GM18951 (cell line): ENCODE data around the gene COQ4.
A peak's percentile ranks its signal among the peaks of the same experiment; 100 is the strongest.

Source experiments
- POLR2A ChIP-seq: IDR thresholded peaks from 4 replicates; pipeline ENCODE4 v1.6.1; 2011; ENCODE audit warnings: mild to moderate bottlenecking; ENCODE audit not compliant: insufficient read length, insufficient read depth; ENCODE audit errors: extremely low read depth
- in situ Hi-C: fragments of 300-500 bp; cut with MboI; formaldehyde crosslinking; loops from one replicate; pipeline ENCODE4 v1.12.0; 2022; ENCODE audit warnings: low sequenced_read_pairs, mixed read lengths, inconsistent platforms; ENCODE audit not compliant: unreplicated experiment

The COQ4 gene

DNA sequence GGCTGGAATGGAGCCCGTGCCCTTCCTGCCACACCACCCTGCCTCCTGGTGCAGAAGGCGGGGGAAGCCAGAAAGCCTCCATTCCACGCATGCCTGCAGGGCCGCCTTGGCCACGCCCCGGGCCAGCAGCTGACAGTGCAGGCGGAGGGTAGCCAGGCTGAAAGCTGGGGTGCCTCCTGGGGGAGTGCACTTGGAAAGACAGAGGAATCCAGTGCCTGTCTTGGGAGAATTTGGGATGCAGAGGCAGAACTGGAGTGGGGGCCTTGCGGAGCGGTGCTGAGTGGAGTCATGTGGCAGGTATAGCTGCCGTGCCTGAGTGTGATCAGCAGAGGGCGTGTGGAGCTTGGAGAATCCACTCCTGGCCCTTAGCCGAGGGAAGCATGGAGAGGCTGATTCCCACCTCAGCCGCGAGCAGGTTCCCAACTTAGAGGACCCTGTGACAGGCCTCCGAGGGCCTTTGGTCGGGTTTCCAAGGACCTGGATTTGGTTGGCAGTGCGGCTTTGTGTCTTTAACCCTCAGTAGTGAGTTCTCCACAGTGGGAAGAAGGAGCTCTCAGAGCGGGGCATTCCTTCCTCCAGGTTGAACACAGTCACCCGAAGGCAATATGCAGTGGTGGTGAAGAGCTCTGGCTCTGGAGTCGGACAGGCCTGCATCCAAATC, 39.5 kb downstream of the COQ4 start:
- in situ Hi-C loops = no loop called here

DNA sequence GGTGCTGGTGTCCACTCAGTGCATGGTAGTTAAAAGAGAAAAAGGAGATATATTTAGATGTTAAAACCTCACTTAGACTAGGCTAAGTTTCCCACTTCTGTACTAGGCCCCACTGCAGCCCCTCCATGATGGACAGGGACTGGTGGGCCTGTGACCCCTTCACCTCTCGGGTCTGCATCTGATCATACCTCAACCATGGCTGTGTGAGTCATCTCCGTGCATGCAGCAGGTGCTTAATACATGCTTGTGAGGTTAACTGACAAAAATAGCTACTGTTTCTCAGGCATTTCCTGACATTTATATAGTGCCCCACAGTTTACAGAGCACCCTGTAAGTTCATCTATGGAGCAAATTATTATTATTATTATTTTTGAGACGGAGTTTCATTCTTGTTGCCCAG, 40.1 kb downstream of the COQ4 start:
- no peak for TF ChIP-seq POLR2A
- in situ Hi-C loops = no loop called here

More for the DNA sequence above, 39.5 kb downstream of the COQ4 start:
- TF ChIP-seq POLR2A = peak; percentile 24

DNA sequence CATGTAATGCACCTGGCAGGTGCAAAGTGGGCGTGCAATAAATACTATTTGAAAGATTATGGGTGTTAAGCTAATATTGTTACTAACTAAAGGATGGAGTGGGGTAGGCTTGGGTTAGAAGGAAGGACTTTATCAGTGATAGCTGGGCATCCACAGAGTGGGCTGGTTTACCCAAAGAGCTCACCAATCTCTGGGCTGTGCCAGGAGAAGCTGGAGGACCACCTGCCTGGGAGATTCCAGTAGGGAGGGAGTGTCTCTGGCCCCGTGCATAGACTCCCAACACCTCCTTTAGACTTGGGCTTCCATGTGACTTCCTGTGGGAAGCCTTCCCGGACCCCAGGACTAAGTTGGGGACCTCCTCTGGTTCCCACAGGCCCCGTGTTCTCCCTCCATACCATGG, 42.9 kb downstream of the COQ4 start:
- in situ Hi-C loops = no loop called here
- TF ChIP-seq POLR2A = no peak

DNA sequence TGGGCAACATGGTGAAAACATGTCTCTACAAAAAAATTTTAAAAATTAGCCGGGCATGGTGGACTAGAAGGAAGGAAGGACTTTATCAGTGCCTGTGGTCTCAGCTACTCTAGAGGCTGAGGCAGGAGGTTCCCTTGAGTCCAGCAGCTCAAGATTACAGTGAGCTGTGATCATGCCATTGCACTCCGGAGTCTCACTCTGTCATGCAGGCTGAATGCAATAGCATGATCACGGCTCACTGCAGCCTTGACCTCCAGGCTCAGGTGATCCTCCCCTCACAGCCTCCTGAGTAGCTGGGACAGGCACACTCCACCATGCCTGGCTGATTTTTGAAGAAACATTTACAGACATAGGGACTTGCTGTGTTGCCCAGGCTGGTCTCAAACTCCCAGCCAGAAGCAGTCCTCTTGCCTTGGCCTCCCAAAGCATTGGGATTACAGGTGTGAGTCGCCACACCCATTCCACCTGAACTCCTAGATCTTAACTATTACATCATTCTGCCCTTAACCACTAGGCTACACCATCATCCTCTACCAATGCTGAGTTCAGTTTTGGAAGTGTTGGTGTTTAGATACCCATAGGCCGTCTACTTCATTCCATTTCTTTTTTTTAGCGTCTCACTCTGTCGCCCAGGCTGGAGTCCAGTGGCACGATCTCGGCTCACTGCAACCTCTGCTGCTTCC, 46.5 kb downstream of the COQ4 start:
- no peak for TF ChIP-seq POLR2A
- in situ Hi-C loops = no loop called here

DNA sequence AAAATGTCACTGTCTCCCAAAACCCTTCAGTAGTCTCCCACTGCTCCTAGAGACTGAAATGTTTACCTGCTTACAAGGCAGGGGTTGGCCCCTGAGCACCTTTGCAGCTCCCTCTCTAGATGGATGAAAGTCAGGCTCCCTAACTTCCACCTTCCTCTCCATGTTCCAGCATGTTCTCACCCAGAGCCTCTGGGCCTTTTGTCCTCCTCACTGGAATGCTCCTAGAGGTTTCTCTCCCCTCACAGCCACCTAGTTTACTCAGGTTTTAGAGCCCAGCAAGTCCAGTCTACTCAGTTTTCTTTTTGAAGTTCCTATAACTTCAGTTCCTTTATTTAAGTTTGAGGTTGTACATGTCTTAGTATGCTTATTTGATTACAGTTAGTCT, 47.7 kb downstream of the COQ4 start:
- in situ Hi-C loops = no loop called here
- no peak for TF ChIP-seq POLR2A

DNA sequence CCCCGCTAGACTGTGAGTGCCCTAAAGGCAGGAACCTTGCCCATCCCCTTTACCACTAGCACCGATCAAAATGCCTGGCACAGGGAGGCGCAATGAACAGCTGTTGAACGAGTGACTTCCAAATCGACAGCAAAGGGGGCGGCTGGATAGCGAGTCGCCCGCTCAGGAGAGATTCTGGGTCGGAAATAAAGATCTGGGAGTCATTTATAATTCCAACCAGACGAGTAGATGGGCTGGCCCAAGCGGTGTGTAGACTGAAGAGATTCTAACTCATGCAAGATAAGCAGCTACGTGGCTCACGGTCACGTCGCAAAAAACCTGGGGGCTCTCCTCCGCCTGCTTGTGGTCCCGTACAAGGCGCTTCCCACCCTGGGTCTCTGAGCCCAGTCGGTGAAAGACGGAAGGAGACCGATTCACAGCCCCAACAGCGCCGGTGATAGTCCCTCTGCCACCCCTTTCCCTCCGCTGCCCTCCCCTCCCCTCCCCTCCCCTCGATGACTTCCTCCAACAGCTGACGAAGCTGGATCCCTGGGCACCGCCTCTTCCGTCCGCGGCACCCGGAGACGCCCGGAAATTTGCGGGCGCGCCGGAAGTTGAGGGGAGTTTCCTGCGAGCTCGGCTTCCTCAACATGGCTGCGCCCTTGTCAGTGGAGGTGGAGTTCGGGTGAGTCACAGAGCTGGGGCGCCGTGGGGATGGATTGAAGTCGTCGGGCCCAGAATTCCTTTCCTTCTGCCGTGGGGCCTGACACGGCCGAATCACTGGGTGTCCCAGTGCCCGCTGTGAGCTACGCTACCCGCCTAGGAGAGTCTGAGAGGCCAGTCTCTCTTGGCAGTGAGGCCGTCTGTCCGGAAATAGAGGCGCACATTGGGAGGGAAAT, 48.4 kb downstream of the COQ4 start, which contains the start of gene URM1:
URM1 (plus strand) TSS at position 623 of the 878 bp plus-strand sequence; CDS start at position 630, 7 bp downstream.
- peak; percentile 85 for TF ChIP-seq POLR2A
- in situ Hi-C loops = no loop called here

DNA sequence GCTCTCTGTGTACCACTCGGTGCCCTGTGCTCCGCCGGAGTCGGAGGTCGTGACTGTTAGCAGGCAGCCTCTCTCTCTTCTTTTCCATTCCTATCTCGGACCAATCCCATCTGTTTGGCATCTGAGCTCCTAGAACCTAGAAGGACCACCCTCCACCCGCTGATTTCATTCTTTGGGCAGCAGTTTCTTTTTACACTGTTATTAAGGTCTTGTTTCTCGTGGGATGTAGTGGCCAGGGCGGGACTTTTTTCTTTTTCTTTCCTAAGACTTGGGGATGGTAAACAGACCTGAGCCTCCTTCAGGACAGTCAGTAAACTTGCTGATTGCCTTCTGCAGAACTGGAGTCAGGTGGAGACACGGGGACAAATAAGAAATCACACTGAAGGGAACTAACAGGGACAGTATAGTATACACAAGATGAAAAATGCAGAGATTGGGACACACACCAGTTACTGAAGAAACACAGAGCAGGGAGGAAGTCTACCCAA, 49.0 kb downstream of the COQ4 start:
- in situ Hi-C loops = no loop called here
- TF ChIP-seq POLR2A = no peak

DNA sequence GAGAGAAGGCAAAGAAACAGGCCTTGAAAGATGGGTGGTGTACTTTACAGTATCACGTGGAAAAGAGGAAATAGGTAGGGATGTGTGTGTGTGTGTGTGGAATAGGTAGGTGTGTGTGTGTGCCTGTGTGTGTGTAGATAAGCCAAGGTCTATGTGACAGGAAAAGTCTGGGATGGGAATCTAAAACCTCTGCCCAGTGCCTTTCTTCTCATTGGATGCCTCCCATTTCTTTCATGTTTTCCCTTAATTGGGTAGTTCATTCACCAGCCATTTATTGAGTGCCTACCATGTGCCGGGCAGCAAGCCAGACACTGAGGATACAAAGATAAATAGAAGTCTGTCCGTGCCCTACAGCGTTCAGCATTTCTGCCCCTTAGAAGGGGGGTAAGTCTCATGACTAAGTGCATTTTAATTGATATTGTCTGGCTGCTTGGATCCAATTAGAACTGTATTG, 49.6 kb downstream of the COQ4 start:
- no peak for TF ChIP-seq POLR2A
- in situ Hi-C loops = no loop called here

DNA sequence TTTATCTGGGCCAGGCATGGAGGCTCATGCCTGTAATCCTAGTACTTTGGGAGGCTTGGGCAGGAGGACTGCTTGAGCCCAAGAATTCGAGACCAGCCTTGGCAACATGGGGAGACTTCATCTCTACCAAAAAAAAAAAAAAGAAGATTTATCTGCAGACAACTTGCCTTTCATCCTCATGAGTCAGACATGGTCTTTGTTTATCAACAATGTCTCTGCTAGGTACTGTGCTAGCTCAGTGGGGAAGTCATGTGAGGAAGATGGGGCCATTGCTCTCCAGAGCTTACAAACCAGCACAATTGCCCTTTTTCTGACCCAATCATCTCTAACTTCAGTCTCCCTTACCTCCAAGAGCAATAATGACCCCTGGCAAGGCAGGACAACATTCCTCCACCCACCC, 50.1 kb downstream of the COQ4 start:
- TF ChIP-seq POLR2A = no peak
- in situ Hi-C loops = no loop called here

DNA sequence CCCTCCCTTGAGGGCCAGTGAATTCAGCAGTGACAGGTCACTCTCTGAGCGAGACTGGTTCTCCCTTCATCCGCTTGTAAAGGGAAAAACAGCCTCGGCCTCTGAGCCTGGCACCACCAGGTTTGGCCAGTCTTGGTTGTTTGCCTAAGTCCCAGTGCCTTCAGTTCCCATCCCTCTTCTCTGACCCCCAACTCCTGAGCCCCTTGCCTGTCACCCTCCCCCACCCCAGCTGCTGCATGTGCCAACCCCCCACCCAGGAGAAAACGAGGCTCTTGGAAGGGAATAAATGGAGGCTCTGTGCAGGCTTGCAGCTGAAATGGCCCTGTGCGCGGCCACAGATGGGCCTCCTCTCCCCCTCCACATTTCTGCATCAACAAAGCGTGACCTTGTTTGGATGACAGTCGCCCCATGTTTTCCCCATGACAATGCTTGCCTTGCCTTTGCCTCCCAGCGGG, 51.6 kb downstream of the COQ4 start:
- TF ChIP-seq POLR2A = no peak
- in situ Hi-C loops = no loop called here

DNA sequence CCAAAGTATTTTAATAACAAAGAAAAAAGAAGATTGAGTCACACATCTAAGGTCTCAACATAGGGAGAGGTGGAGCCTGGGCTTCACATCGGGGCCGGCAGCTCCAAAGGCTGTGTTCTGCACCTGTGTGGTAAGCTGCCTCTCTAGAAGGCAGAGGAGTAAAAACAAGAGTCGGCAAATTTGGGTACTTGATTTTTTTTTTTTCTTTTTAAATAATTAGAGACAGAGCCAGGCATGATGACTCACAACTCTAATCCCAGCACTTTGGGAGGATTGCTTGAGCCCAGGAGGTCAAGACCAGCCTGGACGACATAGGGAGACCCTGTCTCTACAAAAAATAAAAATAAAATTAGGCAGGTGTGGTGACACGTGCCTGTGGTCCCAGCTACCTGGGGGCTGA, 53.2 kb downstream of the COQ4 start:
- TF ChIP-seq POLR2A = no peak
- in situ Hi-C loops = no loop called here

DNA sequence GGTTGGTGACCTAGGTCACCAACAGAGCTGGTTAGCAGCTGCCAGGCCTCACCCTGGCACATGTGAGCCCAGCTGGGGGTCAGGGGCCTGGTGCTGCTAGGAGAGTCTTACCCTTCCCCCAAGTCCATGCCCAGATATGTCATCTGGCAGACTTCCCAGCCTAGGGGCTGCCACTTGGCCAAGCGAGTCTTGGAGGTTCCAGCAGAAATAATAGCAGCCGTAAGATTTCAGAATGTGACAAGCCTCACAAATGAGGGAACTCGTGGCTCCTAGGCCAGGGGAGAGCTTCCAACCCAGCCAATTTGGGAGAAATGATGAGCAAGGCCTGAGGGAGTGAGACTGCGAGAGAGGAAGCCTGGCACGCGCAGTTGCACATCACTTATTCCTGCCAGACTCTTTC, 59.6 kb downstream of the COQ4 start:
- in situ Hi-C loops = no loop called here
- no peak for TF ChIP-seq POLR2A
